ENCODE measurements around the gene DCN. TPM values are rescaled to one million over a fixed set of nuclear protein-coding genes. Genes with fewer than 3 reads are reported as not detected.

DCN gene
- total RNA-seq, 1 experiment from 2014 or later: 0.95 TPM

- ChIA-PET POLR2A (no interaction called here), CTCF (no interaction called here)
- no peak overlapping the region for H3K4me3 ChIP-seq (ENCODE audit: low read depth, low read length)
- Mint-ChIP-seq H3K27ac (ENCODE audit: unreplicated experiment) (no peak overlapping the region), H3K4me3 (ENCODE audit: unreplicated experiment) (no peak overlapping the region), H3K4me1 (ENCODE audit: low read depth, unreplicated experiment) (no peaks in the 10 kb centered on the region), H3K9me3 (ENCODE audit: unreplicated experiment) (no peaks in the 10 kb centered on the region), H3K27me3 (ENCODE audit: insufficient read depth, unreplicated experiment) (no peaks in the 10 kb centered on the region), H3K36me3 (ENCODE audit: insufficient read depth, unreplicated experiment) (no peaks in the 10 kb centered on the region)
- BruUV-seq (replicated peaks): no TSS peak
- no peak for TF ChIP-seq CTCF (IDR thresholded peaks at IDR 0.05; ENCODE audit: insufficient read depth in 1 of 2, low read depth in 1 of 2, low read length in 1 of 2, severe bottlenecking in 1 of 2, unreplicated experiment in 1 of 2)
- H3K4me1 ChIP-seq: no peaks in the 10 kb centered on the region
- H3K9me3 ChIP-seq: no peaks in the 10 kb centered on the region
- H3K36me3 ChIP-seq (ENCODE audit: control insufficient read depth, insufficient read depth, low read length): no peaks in the 10 kb centered on the region
- intact Hi-C loops (cut with micrococcal nuclease; ENCODE audit: unreplicated experiment): no loop called here
- no peaks in the 10 kb centered on the region for H3K27me3 ChIP-seq (replicated peaks; ENCODE audit: control insufficient read depth, insufficient read depth, low read length)
- DNase-seq: no peak
These were observed 42.7 kb upstream of the DCN start for GRCh38 chr12:91225316-91225715.

GRCh38 chr12:91224401-91224800 is 41.8 kb upstream of the DCN start:
- Histone ChIP-seq H3K27me3 (replicated peaks; ENCODE audit: control insufficient read depth, insufficient read depth, low read length) (no peaks in the 10 kb centered on the region), H3K9me3 (no peaks in the 10 kb centered on the region), H3K4me1 (no peaks in the 10 kb centered on the region), H3K36me3 (ENCODE audit: control insufficient read depth, insufficient read depth, low read length) (no peaks in the 10 kb centered on the region), H3K4me3 (ENCODE audit: low read depth, low read length) (no peak overlapping the region)
- Mint-ChIP-seq H3K36me3 (ENCODE audit: insufficient read depth, unreplicated experiment) (no peaks in the 10 kb centered on the region), H3K9me3 (ENCODE audit: unreplicated experiment) (no peaks in the 10 kb centered on the region), H3K4me3 (ENCODE audit: unreplicated experiment) (no peak overlapping the region), H3K27ac (ENCODE audit: unreplicated experiment) (no peak overlapping the region), H3K4me1 (ENCODE audit: low read depth, unreplicated experiment) (no peaks in the 10 kb centered on the region), H3K27me3 (ENCODE audit: insufficient read depth, unreplicated experiment) (no peaks in the 10 kb centered on the region)
- ChIA-PET CTCF (no interaction called here), POLR2A (interaction anchor here (0.6 kb wide), 1 partner anchor 12 kb away, joined by 3 read pairs; no protein-coding TSS in a partner anchor)
- BruUV-seq (replicated peaks): no TSS peak
- no peak for DNase-seq
- TF ChIP-seq CTCF (IDR thresholded peaks at IDR 0.05; ENCODE audit: insufficient read depth in 1 of 2, low read depth in 1 of 2, low read length in 1 of 2, severe bottlenecking in 1 of 2, unreplicated experiment in 1 of 2): no peak
- intact Hi-C loops (cut with micrococcal nuclease; ENCODE audit: unreplicated experiment): no loop called here

- ChIA-PET CTCF (no interaction called here), POLR2A (no interaction called here)
- H3K27ac Mint-ChIP-seq (ENCODE audit: unreplicated experiment): no peak overlapping the region
- no peaks in the 10 kb centered on the region for H3K27me3 ChIP-seq (replicated peaks; ENCODE audit: control insufficient read depth, insufficient read depth, low read length)
- no peaks in the 10 kb centered on the region for H3K9me3 Mint-ChIP-seq (ENCODE audit: unreplicated experiment)
- intact Hi-C loops (cut with micrococcal nuclease; ENCODE audit: unreplicated experiment): no loop called here
- H3K9me3 ChIP-seq: no peaks in the 10 kb centered on the region
- no peak overlapping the region for H3K4me3 ChIP-seq (ENCODE audit: low read depth, low read length)
- DNase-seq: no peak
- BruUV-seq (replicated peaks): no TSS peak
- H3K36me3 Mint-ChIP-seq (ENCODE audit: insufficient read depth, unreplicated experiment): no peaks in the 10 kb centered on the region
- no peak overlapping the region for H3K4me3 Mint-ChIP-seq (ENCODE audit: unreplicated experiment)
- H3K4me1 ChIP-seq: no peaks in the 10 kb centered on the region
- H3K36me3 ChIP-seq (ENCODE audit: control insufficient read depth, insufficient read depth, low read length): no peaks in the 10 kb centered on the region
- TF ChIP-seq CTCF (IDR thresholded peaks at IDR 0.05; ENCODE audit: insufficient read depth in 1 of 2, low read depth in 1 of 2, low read length in 1 of 2, severe bottlenecking in 1 of 2, unreplicated experiment in 1 of 2): no peak
- H3K27me3 Mint-ChIP-seq (ENCODE audit: insufficient read depth, unreplicated experiment): no peaks in the 10 kb centered on the region
- no peaks in the 10 kb centered on the region for H3K4me1 Mint-ChIP-seq (ENCODE audit: low read depth, unreplicated experiment)
These were observed 40.1 kb upstream of the DCN start for GRCh38 chr12:91222746-91223145.

All from Caco-2 (cell line).